ENCODE measurements around the gene VPS36.

GRCh38 chr13:52428295-52428694 is 22.1 kb downstream of the VPS36 start:
- TF ChIP-seq CTCF (IDR thresholded peaks at IDR 0.05): no peak
- TF ChIP-seq POLR2A (IDR thresholded peaks at IDR 0.05): no peak
